Fibroblast of pulmonary artery (primary cell): ENCODE measurements around the gene WNT16.
A peak's percentile ranks its signal among the peaks of the same experiment; 100 is the strongest.

ENCODE experiments used
- DNase-seq: peaks from one replicate; pipeline ENCODE4 v3.0.0-alpha.2; 2010; ENCODE audit warnings: low read depth
- H3K4me3 ChIP-seq: replicated peaks from 2 replicates; pipeline ENCODE4 v1.5.1; 2011; ENCODE audit warnings: low read depth, mild to moderate bottlenecking, control low read depth, low read length, moderate library complexity
- CTCF ChIP-seq: IDR thresholded peaks from 2 replicates; pipeline ENCODE4 v1.5.1; 2011; ENCODE audit warnings: mild to moderate bottlenecking, control low read depth, low read length, inconsistent platforms; ENCODE audit errors: missing control alignments

WNT16 gene

GRCh38 chr7:121327671-121328070 lies 1.1 kb upstream of the WNT16 start:
- TF ChIP-seq CTCF: no peak
- DNase-seq: no peak
- no peak overlapping the region for H3K4me3 ChIP-seq

DNA sequence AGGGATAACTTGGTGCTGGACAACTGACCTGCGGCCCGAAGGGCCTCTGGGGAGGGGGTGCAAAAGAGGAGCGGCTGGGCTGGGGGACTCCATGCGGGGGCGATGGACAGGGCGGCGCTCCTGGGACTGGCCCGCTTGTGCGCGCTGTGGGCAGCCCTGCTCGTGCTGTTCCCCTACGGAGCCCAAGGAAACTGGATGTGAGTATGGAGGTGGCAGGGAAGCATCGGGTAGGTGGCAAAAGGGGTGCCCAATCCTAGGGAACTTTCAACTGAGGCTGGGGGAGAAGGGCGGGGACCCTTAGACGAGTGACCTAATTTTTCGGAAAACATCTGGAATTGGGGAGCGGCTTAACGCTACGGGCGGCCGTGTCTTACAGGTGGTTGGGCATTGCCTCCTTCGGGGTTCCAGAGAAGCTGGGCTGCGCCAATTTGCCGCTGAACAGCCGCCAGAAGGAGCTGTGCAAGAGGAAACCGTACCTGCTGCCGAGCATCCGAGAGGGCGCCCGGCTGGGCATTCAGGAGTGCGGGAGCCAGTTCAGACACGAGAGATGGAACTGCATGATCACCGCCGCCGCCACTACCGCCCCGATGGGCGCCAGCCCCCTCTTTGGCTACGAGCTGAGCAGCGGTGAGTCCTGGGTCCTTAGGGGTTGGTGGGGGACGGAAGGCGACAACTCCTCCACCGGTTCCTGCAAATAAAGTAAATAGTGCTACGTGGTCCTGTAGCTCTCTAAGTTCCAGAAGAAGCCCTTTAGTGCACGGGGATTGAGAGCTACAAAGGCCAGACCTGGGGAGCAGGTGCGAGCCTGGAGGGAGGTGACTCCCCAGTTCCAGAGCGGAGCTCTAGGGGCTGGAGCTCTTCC lies 622 bp downstream of the WNT16 start:
- TF ChIP-seq CTCF: no peak
- DNase-seq: no peak
- H3K4me3 ChIP-seq: peak overlapping the region; percentile 48

DNA sequence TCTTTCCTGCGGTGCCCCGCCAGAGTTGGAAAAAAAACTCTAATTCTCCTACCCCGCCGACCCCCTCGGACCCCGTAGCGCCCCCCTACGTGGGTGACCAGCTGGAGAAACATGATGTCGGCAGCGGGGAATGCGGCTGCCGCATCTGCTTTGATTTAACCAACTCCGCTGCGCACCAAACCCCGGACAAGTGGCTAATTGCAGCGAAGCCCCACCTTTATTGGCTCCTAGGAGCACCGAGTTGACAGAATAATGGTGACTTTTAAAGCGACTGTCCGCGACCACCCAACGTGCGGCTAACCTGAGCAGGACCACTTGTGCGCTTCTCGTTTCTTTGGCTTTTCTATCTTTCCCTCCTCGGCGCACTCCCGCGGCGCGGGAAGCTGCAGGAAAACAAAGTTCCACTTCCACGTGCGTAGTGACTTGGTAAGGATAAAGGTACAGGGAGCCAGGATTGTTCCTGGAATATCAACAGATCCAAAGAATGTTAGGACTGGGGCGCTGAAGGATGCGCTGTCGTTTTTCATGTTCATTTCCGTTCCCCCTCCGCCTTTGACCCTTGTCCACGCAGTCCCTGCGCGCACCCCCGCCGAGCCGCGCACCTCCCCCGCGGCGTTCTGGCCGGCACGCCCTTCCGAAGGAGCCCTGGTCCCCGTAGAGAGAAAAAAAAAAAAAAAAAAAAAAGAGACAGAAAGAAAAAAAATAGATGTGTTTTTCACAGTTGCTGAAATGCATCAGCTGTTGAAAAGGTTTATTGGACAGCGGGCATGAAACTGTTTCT lies 1.4 kb downstream of the WNT16 start:
- H3K4me3 ChIP-seq: peak overlapping the region; percentile 48
- no peak for TF ChIP-seq CTCF
- DNase-seq: no peak

DNA sequence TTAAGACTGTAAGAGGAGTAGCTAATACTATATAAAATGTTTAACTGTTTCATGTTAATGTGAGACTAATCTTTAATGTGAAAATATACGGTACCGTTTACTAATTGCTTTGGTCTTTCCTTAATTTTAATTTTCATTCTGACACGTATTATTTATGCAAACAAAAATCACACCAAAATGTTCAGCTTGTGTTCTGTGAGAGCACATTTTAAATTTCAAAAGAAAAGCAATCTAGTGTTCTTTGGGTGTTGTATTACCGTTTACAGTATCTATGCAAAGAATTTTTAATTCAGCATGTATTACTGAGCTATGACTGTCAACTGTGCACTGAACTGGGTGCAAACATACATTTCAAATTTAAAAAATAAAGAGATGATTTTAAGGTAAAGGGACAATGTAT lies 2.2 kb downstream of the WNT16 start:
- H3K4me3 ChIP-seq: no peak overlapping the region
- no peak for TF ChIP-seq CTCF
- no peak for DNase-seq

GRCh38 chr7:121331574-121331973 lies 2.8 kb downstream of the WNT16 start:
- no peak overlapping the region for H3K4me3 ChIP-seq
- TF ChIP-seq CTCF: no peak
- DNase-seq: no peak

DNA sequence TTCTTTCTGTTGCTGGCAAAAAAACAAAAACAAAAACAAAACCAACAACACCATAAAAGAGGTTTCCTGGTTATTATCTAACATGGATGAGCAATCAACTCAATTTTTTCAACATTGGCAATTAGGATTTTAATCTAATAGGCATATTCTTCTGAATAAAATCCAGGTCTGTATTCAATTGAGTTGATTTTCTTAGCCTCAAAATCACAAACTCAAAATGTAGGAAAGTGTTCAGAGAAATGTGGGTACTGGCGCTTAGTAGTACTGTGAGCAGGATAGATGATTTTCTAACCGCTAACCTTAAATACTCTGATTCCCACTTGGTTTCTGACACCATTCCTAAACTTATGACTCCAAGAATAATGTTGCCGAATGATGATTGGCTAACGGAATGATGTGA lies 5.6 kb downstream of the WNT16 start:
- no peak for DNase-seq
- no peak for TF ChIP-seq CTCF
- no peak overlapping the region for H3K4me3 ChIP-seq
